Liver (tissue), 9 donors: Measurements from ENCODE around the gene DIPK1B. TPM values are rescaled to one million over a fixed set of nuclear protein-coding genes. Genes with fewer than 3 reads are reported as not detected.

ENCODE experiments used
- DNase-seq: peaks from one replicate; pipeline ENCODE4 v3.0.0-alpha.2; 2017; ENCODE audit warnings: low spot score
- H3K27ac ChIP-seq, 2 donors: one replicate each; pipeline ENCODE4 v1.7.0; 2013; ENCODE audit warnings: inconsistent platforms in 2 of 2, low read length in 2 of 2, control low read depth in 1 of 2, low read depth in 1 of 2, mild to moderate bottlenecking in 1 of 2
- H3K27me3 ChIP-seq, 4 donors: one replicate each; pipeline versions ENCODE4 v1.6.1 to v1.7.0; 2013; ENCODE audit warnings: low read length in 3 of 4, inconsistent platforms in 1 of 4, mild to moderate bottlenecking in 1 of 4, moderate library complexity in 1 of 4; ENCODE audit not compliant: control insufficient read depth in 4 of 4, insufficient read depth in 4 of 4
- H3K36me3 ChIP-seq, 4 donors: one replicate each; pipeline versions ENCODE4 v1.6.1 to v1.7.0; 2013; ENCODE audit warnings: low read length in 3 of 4, mild to moderate bottlenecking in 3 of 4, low read depth in 1 of 4, moderate library complexity in 1 of 4; ENCODE audit not compliant: control insufficient read depth in 4 of 4, insufficient read depth in 3 of 4
- H3K4me1 ChIP-seq, 4 donors: one replicate each; pipeline versions ENCODE4 v1.6.1 to v1.7.0; 2013; ENCODE audit warnings: low read length in 3 of 4, mild to moderate bottlenecking in 3 of 4, moderate library complexity in 1 of 4; ENCODE audit not compliant: control insufficient read depth in 4 of 4, insufficient read depth in 4 of 4
- H3K4me3 ChIP-seq, 3 donors: one replicate each; pipeline versions ENCODE4 v1.6.1 to v1.7.0; 2013; ENCODE audit warnings: low read length in 3 of 3, control low read depth in 1 of 3, low read depth in 1 of 3, mild to moderate bottlenecking in 1 of 3
- H3K9ac ChIP-seq, 2 donors: one replicate each; pipeline ENCODE4 v1.7.0; 2013; ENCODE audit warnings: low read length in 2 of 2, mild to moderate bottlenecking in 2 of 2, moderate library complexity in 2 of 2, control low read depth in 1 of 2, low read depth in 1 of 2
- H3K9me3 ChIP-seq, 4 donors: one replicate each; pipeline versions ENCODE4 v1.6.1 to v1.7.0; 2013; ENCODE audit warnings: low read length in 3 of 4; ENCODE audit not compliant: control insufficient read depth in 4 of 4
- EGR1 ChIP-seq, 2 donors: IDR thresholded peaks; 2 replicates each; pipeline ENCODE4 v1.6.1; 2016 to 2018; ENCODE audit warnings: antibody characterized with exemption in 2 of 2, low read depth in 2 of 2
- GABPA ChIP-seq, 2 donors: IDR thresholded peaks in 1 of 2; conservative IDR thresholded peaks in 1 of 2; 2 replicates each; pipeline ENCODE4 v1.6.1; 2016; ENCODE audit warnings: antibody characterized with exemption in 2 of 2, mild to moderate bottlenecking in 1 of 2, moderate library complexity in 1 of 2
- HNF4A ChIP-seq, 2 donors: conservative IDR thresholded peaks; 2 replicates each; pipeline ENCODE4 v1.6.1; 2016; ENCODE audit warnings: antibody characterized with exemption in 2 of 2, mild to moderate bottlenecking in 2 of 2
- HNF4G ChIP-seq: IDR thresholded peaks from 2 replicates; pipeline ENCODE4 v1.6.1; 2016; ENCODE audit warnings: antibody characterized with exemption
- JUND ChIP-seq, 2 donors: IDR thresholded peaks; 2 replicates each; pipeline ENCODE4 v1.6.1; 2016; ENCODE audit warnings: antibody characterized with exemption in 2 of 2
- RAD21 ChIP-seq, 2 donors: IDR thresholded peaks; 2 replicates each; pipeline ENCODE4 v1.6.1; 2016; ENCODE audit warnings: antibody characterized with exemption in 2 of 2, mild to moderate bottlenecking in 2 of 2
- RXRA ChIP-seq, 2 donors: IDR thresholded peaks; 2 replicates each; pipeline ENCODE4 v1.6.1; 2017 to 2018; ENCODE audit warnings: antibody characterized with exemption in 2 of 2, mild to moderate bottlenecking in 1 of 2
- TAF1 ChIP-seq: conservative IDR thresholded peaks from 2 replicates; pipeline ENCODE4 v1.6.1; 2016; ENCODE audit warnings: antibody characterized with exemption, mild to moderate bottlenecking
- YY1 ChIP-seq: IDR thresholded peaks from 2 replicates; pipeline ENCODE4 v1.6.1; 2016; ENCODE audit warnings: antibody characterized with exemption, mild to moderate bottlenecking
- ZBTB33 ChIP-seq: IDR thresholded peaks from 2 replicates; pipeline ENCODE4 v1.6.1; 2016; ENCODE audit warnings: antibody characterized with exemption
- WGBS: extraction: QIAGEN DNeasy Blood & Tissue Kit; methylation state at CpG from one replicate; pipeline ENCODE4 v1.1.7; 2013; 5-methylcytosine and 5-hydroxymethylcytosine counted together
- polyA plus RNA-seq, 2 donors: library from polyadenylated mRNA; stranded (reverse) in 1 of 2; unstranded in 1 of 2; fragments of 200-250 nt in 1 of 2; fragments of >200 nt in 1 of 2; fragmentation: Nextera tagmentation in 1 of 2; extraction: Ambion mirVana in 1 of 2; gene quantifications; one replicate each; pipeline versions ENCODE4 v1.2.1 to v1.2.3, GENCODE V29; 2013 to 2015
- total RNA-seq, 2 donors: library from RNA; depleted of rRNA; stranded (reverse); fragments of >200 nt; gene quantifications; one replicate each; pipeline ENCODE4 v1.2.3, GENCODE V29; 2014
- TF ChIP-seq, protein P1 (sequence below): IDR thresholded peaks from 2 replicates; pipeline ENCODE4 v1.6.1; 2016; ENCODE audit warnings: antibody characterized with exemption
- TF ChIP-seq, protein P2 (sequence below): IDR thresholded peaks from 2 replicates; pipeline ENCODE4 v1.6.1; 2016; ENCODE audit warnings: antibody characterized with exemption, mild to moderate bottlenecking
- donor health status: healthy.
- donor health status: healthy.
- donor health status: healthy.
- donor health status: healthy.
- donor health status: healthy.

The DIPK1B gene
- total and polyA plus RNA-seq, 4 donors = 2.3 to 19.7 (median 5.2) TPM

- H3K9ac ChIP-seq = no peak overlapping the region
- TF ChIP-seq, protein P1, sequence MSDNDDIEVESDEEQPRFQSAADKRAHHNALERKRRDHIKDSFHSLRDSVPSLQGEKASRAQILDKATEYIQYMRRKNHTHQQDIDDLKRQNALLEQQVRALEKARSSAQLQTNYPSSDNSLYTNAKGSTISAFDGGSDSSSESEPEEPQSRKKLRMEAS = no peak
- TF ChIP-seq YY1 = no peak
- TF ChIP-seq HNF4A (conservative IDR thresholded peaks at IDR 0.05) = no peak
- H3K4me3 ChIP-seq = no peak overlapping the region
- no peaks in the 10 kb centered on the region for H3K36me3 ChIP-seq
- H3K27ac ChIP-seq = peak overlapping the region; percentile 89 to 94
- WGBS = 91% methylated on average over 29 of the region's 29 CpGs
- DNase-seq = no peak
- no peaks in the 10 kb centered on the region for H3K9me3 ChIP-seq
- H3K27me3 ChIP-seq = no peaks in the 10 kb centered on the region
- H3K4me1 ChIP-seq = peaks cover 30 to 77% (median 61%) of the 10 kb centered on the region in 4 donors
Observed at GRCh38 chr9:136691316-136692184, 20.8 kb upstream of the DIPK1B start.

GRCh38 chr9:136692185-136693134, 19.9 kb upstream of the DIPK1B start:
- Histone ChIP-seq H3K9me3 (no peaks in the 10 kb centered on the region), H3K27me3 (no peaks in the 10 kb centered on the region), H3K4me1 (peaks cover 35 to 83% (median 66%) of the 10 kb centered on the region in 4 donors), H3K9ac (no peak overlapping the region), H3K4me3 (no peak overlapping the region), H3K36me3 (no peaks in the 10 kb centered on the region), H3K27ac (no peak overlapping the region)
- 92% methylated on average over 46 of the region's 46 CpGs for WGBS
- DNase-seq = no peak
- TF ChIP-seq EGR1 (IDR thresholded peaks at IDR 0.05; ENCODE audit: low read depth in 2 of 2) = no peak
- no peak for TF ChIP-seq TAF1
- TF ChIP-seq JUND (IDR thresholded peaks at IDR 0.05) = no peak
- TF ChIP-seq RXRA (IDR thresholded peaks at IDR 0.05) = no peak
- TF ChIP-seq RAD21 (IDR thresholded peaks at IDR 0.05) = no peak
- TF ChIP-seq, protein P2, sequence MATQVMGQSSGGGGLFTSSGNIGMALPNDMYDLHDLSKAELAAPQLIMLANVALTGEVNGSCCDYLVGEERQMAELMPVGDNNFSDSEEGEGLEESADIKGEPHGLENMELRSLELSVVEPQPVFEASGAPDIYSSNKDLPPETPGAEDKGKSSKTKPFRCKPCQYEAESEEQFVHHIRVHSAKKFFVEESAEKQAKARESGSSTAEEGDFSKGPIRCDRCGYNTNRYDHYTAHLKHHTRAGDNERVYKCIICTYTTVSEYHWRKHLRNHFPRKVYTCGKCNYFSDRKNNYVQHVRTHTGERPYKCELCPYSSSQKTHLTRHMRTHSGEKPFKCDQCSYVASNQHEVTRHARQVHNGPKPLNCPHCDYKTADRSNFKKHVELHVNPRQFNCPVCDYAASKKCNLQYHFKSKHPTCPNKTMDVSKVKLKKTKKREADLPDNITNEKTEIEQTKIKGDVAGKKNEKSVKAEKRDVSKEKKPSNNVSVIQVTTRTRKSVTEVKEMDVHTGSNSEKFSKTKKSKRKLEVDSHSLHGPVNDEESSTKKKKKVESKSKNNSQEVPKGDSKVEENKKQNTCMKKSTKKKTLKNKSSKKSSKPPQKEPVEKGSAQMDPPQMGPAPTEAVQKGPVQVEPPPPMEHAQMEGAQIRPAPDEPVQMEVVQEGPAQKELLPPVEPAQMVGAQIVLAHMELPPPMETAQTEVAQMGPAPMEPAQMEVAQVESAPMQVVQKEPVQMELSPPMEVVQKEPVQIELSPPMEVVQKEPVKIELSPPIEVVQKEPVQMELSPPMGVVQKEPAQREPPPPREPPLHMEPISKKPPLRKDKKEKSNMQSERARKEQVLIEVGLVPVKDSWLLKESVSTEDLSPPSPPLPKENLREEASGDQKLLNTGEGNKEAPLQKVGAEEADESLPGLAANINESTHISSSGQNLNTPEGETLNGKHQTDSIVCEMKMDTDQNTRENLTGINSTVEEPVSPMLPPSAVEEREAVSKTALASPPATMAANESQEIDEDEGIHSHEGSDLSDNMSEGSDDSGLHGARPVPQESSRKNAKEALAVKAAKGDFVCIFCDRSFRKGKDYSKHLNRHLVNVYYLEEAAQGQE = no peak
- TF ChIP-seq ZBTB33 = no peak
- TF ChIP-seq GABPA (IDR thresholded peaks at IDR 0.05 in 1 of 2, conservative IDR thresholded peaks at IDR 0.05 in 1 of 2) = no peak
- no peak for TF ChIP-seq HNF4G
